HG02870 (cell line): ENCODE results near the gene SIPA1L2.
A peak's percentile ranks its signal among the peaks of the same experiment; 100 is the strongest.
"Not testable (repeated sequence)": the region's sequence is repeated elsewhere in the genome, so short reads cannot be mapped to it uniquely, and the experiment has no call there.

Experiments
- ATAC-seq: cut with Tn5 transposase; IDR thresholded peaks from one replicate; pipeline ENCODE4 v1.9.1; 2021; ENCODE audit warnings: mild to moderate bottlenecking, moderate library complexity; ENCODE audit not compliant: unreplicated experiment

SIPA1L2 gene

GRCh38 chr1:232615306-232615800, 14.6 kb downstream of the SIPA1L2 start:
- ATAC-seq: no peak

GRCh38 chr1:232614811-232615210, 15.1 kb downstream of the SIPA1L2 start:
- ATAC-seq: no peak

- ATAC-seq: no peak
These were observed 16.1 kb downstream of the SIPA1L2 start for GRCh38 chr1:232613752-232614381.

- ATAC-seq: not testable (repeated sequence)
These were observed 17.1 kb downstream of the SIPA1L2 start for GRCh38 chr1:232612836-232613235.

GRCh38 chr1:232611834-232612233, 18.1 kb downstream of the SIPA1L2 start:
- ATAC-seq: no peak

GRCh38 chr1:232610902-232611745, 18.8 kb downstream of the SIPA1L2 start:
- not testable (repeated sequence) for ATAC-seq

GRCh38 chr1:232610192-232610901, 19.6 kb downstream of the SIPA1L2 start:
- ATAC-seq: no peak

GRCh38 chr1:232608427-232608826, 21.5 kb downstream of the SIPA1L2 start:
- ATAC-seq: no peak

GRCh38 chr1:232602622-232603021, 27.3 kb downstream of the SIPA1L2 start:
- ATAC-seq: no peak

- ATAC-seq: no peak
These were observed 29.3 kb downstream of the SIPA1L2 start for GRCh38 chr1:232600424-232601258.

GRCh38 chr1:232599178-232600041, 30.5 kb downstream of the SIPA1L2 start:
- no peak for ATAC-seq

- no peak for ATAC-seq
These were observed 31.1 kb downstream of the SIPA1L2 start for GRCh38 chr1:232598837-232599177.

GRCh38 chr1:232598133-232598532, 31.8 kb downstream of the SIPA1L2 start:
- ATAC-seq: no peak

GRCh38 chr1:232597721-232598120, 32.2 kb downstream of the SIPA1L2 start:
- peak; percentile 50 for ATAC-seq

- no peak for ATAC-seq
These were observed 33.1 kb downstream of the SIPA1L2 start for GRCh38 chr1:232596666-232597303.

GRCh38 chr1:232594768-232595698, 34.9 kb downstream of the SIPA1L2 start:
- no peak for ATAC-seq

- no peak for ATAC-seq
These were observed 36.0 kb downstream of the SIPA1L2 start for GRCh38 chr1:232593717-232594502.
